Osteocyte (in vitro differentiated cells): ENCODE data around the gene KDM1B. TPM values are rescaled to one million over a fixed set of nuclear protein-coding genes. Genes with fewer than 3 reads are reported as not detected.

Experiments used
- DNase-seq: peaks from one replicate; pipeline ENCODE4 v3.0.0; 2021; ENCODE audit warnings: mixed read lengths; ENCODE audit not compliant: unreplicated experiment; ENCODE audit errors: extremely low spot score
- H3K27ac Mint-ChIP-seq: one replicate; pipeline ENCODE4 v1.8.0; 2021; ENCODE audit warnings: mild to moderate bottlenecking, mixed read lengths; ENCODE audit not compliant: unreplicated experiment
- H3K27me3 Mint-ChIP-seq: one replicate; pipeline ENCODE4 v1.8.0; 2021; ENCODE audit warnings: mixed read lengths; ENCODE audit not compliant: unreplicated experiment
- H3K36me3 Mint-ChIP-seq: one replicate; pipeline ENCODE4 v1.8.0; 2021; ENCODE audit warnings: mixed read lengths; ENCODE audit not compliant: unreplicated experiment
- H3K4me1 Mint-ChIP-seq: one replicate; pipeline ENCODE4 v1.8.0; 2021; ENCODE audit warnings: mixed read lengths; ENCODE audit not compliant: unreplicated experiment
- H3K4me3 Mint-ChIP-seq: one replicate; pipeline ENCODE4 v1.8.0; 2021; ENCODE audit warnings: mild to moderate bottlenecking, moderate library complexity, mixed read lengths; ENCODE audit not compliant: unreplicated experiment
- H3K9me3 Mint-ChIP-seq: one replicate; pipeline ENCODE4 v1.8.0; 2021; ENCODE audit warnings: mixed read lengths; ENCODE audit not compliant: unreplicated experiment
- total RNA-seq: library from RNA; stranded (reverse); gene quantifications from 2 replicates; pipeline ENCODE4 v1.2.1, GENCODE V29; 2021
- TF ChIP-seq, protein P1 (sequence below): fragments of 200-600 bp; sonication (generic); IDR thresholded peaks from 2 replicates; pipeline ENCODE4 v1.5.0; 2021; ENCODE audit warnings: antibody characterized with exemption, mild to moderate bottlenecking, moderate library complexity

Gene KDM1B
- total RNA-seq, 1 donor from 2014 or later: 12.1 TPM

DNA sequence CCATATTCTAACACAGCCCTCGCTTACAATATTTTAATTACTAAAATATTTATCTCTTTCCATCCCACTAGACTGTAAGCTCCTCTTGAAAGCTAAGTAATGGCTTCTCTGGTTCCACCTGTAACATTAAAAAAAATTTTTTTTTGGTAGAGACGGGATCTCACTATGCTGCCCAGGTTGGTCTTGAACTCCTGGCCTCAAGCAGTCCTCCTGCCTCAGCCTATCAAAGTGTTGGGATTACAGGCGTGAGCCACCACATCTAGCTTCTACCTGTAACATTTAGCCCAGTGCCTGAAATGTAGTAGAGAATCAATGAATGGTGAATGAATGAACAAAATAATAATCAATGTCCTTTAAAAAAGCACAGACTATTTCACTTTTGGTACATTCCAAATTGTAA lies 80.3 kb downstream of the KDM1B start:
- Mint-ChIP-seq H3K9me3 (peaks cover 15% of the 10 kb centered on the region), H3K27me3 (no peaks in the 10 kb centered on the region), H3K4me1 (peaks cover 5% of the 10 kb centered on the region), H3K4me3 (no peak overlapping the region), H3K36me3 (peaks cover 64% of the 10 kb centered on the region), H3K27ac (no peak overlapping the region)
- TF ChIP-seq, protein P1, sequence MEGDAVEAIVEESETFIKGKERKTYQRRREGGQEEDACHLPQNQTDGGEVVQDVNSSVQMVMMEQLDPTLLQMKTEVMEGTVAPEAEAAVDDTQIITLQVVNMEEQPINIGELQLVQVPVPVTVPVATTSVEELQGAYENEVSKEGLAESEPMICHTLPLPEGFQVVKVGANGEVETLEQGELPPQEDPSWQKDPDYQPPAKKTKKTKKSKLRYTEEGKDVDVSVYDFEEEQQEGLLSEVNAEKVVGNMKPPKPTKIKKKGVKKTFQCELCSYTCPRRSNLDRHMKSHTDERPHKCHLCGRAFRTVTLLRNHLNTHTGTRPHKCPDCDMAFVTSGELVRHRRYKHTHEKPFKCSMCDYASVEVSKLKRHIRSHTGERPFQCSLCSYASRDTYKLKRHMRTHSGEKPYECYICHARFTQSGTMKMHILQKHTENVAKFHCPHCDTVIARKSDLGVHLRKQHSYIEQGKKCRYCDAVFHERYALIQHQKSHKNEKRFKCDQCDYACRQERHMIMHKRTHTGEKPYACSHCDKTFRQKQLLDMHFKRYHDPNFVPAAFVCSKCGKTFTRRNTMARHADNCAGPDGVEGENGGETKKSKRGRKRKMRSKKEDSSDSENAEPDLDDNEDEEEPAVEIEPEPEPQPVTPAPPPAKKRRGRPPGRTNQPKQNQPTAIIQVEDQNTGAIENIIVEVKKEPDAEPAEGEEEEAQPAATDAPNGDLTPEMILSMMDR: no peak
- DNase-seq: no peak

DNA sequence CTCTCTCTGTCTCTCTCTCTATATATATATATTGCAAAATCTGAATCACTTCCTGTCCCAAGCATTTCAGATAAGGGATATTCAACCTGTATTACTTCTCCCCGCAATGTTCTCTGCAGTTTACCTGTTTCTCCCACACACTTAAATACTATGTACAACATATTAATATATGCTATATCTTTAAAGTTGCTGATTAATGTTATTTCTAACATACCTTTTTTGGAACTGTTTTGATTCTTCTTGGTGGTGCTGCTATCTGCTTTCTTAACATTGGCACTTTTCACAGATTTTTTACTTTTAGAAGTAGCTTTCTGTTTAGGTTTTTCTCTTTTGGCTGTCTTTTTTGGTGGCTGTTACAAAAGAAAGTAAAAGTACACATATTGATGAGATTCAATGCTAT lies 81.9 kb downstream of the KDM1B start:
- Mint-ChIP-seq H3K4me3 (no peak overlapping the region), H3K36me3 (peaks cover 49% of the 10 kb centered on the region), H3K27me3 (no peaks in the 10 kb centered on the region), H3K9me3 (no peaks in the 10 kb centered on the region), H3K4me1 (peaks cover 6% of the 10 kb centered on the region), H3K27ac (no peak overlapping the region)
- DNase-seq: no peak
- TF ChIP-seq, protein P1: no peak

DNA sequence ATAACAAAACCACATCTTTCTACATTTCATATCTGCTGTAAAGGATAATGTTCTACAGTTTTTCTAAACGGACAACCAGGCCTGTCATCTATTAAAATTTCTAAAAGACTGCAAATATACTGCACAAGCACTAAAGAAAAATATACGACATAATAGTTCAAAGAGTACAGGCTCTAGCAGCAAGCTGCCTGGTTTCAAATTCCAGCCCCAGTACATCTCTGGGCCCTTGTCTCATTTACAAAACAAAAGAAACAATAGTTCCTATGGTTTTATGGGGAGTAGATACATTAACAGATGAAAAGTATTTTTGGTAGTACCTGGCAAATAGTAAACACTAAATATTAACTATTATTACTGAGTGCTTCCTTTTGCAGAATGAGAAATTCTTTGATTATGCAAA lies 85.0 kb downstream of the KDM1B start:
- Mint-ChIP-seq H3K9me3 (no peaks in the 10 kb centered on the region), H3K27me3 (no peaks in the 10 kb centered on the region), H3K4me1 (peaks cover 6% of the 10 kb centered on the region), H3K27ac (peak overlapping the region; percentile 44), H3K36me3 (peaks cover 46% of the 10 kb centered on the region), H3K4me3 (no peak overlapping the region)
- no peak for DNase-seq
- TF ChIP-seq, protein P1: no peak

DNA sequence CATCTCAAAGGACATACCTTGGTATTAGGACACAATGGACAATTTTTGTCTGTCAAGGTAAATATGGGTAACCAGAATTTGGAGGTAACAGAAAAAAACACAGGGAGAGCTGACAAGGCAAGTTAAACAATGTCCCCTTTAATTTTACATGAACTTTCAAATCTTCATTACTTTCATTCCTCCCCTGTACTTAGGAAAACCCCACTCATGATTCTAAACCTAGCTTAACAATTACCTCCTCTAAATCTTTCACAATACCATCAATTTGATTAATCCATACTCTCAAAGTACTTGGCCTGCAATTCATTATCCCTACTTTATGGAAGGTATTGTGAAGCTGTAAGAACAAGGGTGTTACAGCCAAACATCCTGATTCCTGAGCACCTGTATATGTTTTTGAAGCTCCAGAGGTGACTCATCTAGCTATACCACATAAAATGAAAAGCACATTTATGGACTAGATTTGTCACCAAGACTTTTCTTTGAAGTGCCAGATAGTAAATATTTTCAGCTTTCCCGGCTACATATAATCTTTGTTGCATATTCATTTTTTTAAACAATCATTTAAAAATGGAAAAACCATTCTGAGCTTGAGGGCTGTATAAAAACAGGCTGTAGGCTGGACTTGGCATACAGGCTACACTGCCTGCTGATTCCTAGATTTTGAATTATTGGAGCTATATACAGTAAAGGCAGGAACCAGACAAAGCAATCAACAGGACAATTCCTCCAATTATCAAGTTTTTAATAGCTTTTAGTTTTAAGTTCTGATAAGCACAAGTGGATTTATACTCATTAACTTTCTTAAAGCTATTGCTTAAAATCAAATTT lies 86.2 kb downstream of the KDM1B start:
- TF ChIP-seq, protein P1: no peak
- no peaks in the 10 kb centered on the region for H3K9me3 Mint-ChIP-seq
- H3K27ac Mint-ChIP-seq: peak overlapping the region; percentile 24
- no peak for DNase-seq
- no peak overlapping the region for H3K4me3 Mint-ChIP-seq
- H3K27me3 Mint-ChIP-seq: no peaks in the 10 kb centered on the region
- peaks cover 44% of the 10 kb centered on the region for H3K36me3 Mint-ChIP-seq
- H3K4me1 Mint-ChIP-seq: peaks cover 6% of the 10 kb centered on the region

DNA sequence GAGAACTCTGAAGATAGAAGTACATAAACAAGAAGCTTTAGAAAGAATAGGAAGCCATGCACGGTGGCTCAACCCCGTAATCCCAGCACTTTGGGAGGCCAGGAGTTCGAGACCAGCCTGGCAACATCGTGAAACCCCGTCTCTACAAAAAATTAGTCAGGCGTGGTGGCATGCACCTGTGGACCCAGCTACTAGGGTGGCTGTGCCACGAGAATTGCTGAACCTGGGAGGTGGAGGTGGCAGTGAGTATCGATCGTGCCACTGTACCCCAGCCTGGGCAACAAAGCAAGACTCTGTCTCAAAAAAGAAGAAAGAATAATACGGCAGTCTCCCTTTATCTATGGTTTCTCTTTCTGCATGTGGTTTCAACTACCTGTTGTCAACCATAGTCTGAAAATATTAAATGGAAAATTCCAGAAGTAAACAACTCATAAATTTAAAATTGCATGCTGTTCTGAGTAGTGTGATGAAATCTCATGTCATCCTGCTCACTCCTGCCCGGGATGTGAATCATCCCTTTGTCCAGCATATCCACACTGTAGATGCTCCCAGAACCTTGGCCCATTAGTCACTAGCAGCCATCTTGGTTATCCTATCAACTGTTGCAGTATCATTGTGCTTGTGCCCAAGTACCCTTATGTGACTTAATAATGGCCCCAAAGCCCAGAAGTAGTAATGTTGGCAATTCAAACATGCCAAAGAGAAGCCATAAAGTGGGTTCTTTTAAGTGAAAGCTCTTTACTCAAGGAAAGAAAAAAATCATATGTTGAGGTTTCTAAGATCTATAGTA lies 87.0 kb downstream of the KDM1B start:
- Mint-ChIP-seq H3K4me3 (no peak overlapping the region), H3K4me1 (peaks cover 6% of the 10 kb centered on the region), H3K27ac (no peak overlapping the region)

More for the DNA sequence above, 87.0 kb downstream of the KDM1B start:
- Mint-ChIP-seq H3K9me3 (no peaks in the 10 kb centered on the region), H3K36me3 (peaks cover 44% of the 10 kb centered on the region), H3K27me3 (no peaks in the 10 kb centered on the region)
- TF ChIP-seq, protein P1: no peak
- DNase-seq: no peak
